RWPE1 (cell line): ENCODE measurements around the gene TSHR.

Source experiments
- CTCF ChIA-PET: fragments of 350-600 bp; sonication (Branson Sonifier 250); formaldehyde crosslinking; extraction: SDS; loops from one replicate; lab custom pipeline; 2021; lab: Yijun Ruan, JAX
- POLR2A ChIA-PET: fragments of 400-600 bp; formaldehyde crosslinking; extraction: SDS; loops from one replicate; lab custom pipeline; 2020; ENCODE audit warnings: antibody characterized with exemption; ENCODE audit not compliant: low non-redundant PET; lab: Yijun Ruan, JAX
- DNase-seq: peaks from one replicate; pipeline ENCODE4 v3.0.0; 2012; ENCODE audit warnings: low spot score
- H3K27ac ChIP-seq: fragments of 450-650 bp; 2 replicates; pipeline ENCODE4 v1.5.1; 2017
- TF ChIP-seq, protein P1 (sequence below): fragments of 450-650 bp; conservative IDR thresholded peaks from 2 replicates; pipeline ENCODE4 v1.5.1; 2017; ENCODE audit warnings: low read depth, mild to moderate bottlenecking

Gene TSHR

DNA sequence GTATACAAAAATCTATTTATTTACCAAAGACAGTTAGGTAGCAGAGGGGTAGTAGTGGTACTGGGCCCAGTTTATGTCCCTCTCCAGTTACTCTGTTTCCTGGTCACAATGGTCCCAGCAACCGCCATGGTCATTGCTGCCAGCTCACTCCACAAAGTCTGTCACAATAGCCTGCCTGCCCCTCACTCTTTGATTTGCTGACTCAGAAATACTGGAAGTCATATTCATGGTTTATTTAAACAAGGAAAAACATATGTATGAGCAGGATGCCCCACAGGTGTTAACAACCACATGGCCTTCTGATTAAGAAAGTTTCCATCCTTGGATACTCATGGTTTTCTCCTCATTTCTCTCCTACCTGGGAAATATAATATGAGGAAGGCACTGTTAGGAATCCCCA lies 49.2 kb downstream of the TSHR start:
- TF ChIP-seq, protein P1, sequence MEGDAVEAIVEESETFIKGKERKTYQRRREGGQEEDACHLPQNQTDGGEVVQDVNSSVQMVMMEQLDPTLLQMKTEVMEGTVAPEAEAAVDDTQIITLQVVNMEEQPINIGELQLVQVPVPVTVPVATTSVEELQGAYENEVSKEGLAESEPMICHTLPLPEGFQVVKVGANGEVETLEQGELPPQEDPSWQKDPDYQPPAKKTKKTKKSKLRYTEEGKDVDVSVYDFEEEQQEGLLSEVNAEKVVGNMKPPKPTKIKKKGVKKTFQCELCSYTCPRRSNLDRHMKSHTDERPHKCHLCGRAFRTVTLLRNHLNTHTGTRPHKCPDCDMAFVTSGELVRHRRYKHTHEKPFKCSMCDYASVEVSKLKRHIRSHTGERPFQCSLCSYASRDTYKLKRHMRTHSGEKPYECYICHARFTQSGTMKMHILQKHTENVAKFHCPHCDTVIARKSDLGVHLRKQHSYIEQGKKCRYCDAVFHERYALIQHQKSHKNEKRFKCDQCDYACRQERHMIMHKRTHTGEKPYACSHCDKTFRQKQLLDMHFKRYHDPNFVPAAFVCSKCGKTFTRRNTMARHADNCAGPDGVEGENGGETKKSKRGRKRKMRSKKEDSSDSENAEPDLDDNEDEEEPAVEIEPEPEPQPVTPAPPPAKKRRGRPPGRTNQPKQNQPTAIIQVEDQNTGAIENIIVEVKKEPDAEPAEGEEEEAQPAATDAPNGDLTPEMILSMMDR: no peak
- POLR2A ChIA-PET: no interaction called here

DNA sequence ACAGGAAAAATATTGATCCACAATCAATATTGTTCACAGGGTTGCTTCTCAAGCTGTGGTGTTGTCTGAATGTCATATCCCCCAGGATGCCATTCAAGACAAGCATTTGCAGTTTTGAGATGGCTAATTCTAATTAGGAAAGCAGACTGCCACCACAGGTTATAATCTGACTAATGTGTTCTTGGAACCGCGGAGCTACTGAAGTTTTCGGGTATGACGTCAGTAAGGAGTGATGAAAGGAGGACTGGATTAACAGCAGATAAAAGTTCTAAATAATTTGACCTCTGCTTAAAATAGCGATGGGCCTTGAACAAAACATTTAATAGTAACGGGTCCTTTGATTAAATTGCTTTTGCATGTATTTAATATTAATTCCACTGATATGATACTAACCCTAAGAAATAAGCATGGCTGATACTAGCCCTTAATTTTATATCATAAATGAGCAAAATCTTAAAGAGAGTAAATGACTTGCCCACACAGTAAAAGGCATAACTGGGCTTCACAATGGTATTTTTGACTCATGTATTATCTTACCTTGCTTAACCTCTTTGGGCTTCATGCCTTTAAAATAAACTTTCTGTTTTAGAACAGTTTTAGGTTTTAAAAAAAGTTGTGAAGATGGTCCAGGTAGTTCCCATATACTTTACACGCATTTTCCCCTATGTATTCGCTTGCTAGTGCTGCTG lies 50.3 kb downstream of the TSHR start:
- TF ChIP-seq, protein P1: no peak
- CTCF ChIA-PET: no interaction called here
- no peak overlapping the region for H3K27ac ChIP-seq
- DNase-seq: no peak
- POLR2A ChIA-PET: no interaction called here

More for the DNA sequence above, 49.2 kb downstream of the TSHR start:
- no peak overlapping the region for H3K27ac ChIP-seq
- CTCF ChIA-PET: no interaction called here
- DNase-seq: no peak

DNA sequence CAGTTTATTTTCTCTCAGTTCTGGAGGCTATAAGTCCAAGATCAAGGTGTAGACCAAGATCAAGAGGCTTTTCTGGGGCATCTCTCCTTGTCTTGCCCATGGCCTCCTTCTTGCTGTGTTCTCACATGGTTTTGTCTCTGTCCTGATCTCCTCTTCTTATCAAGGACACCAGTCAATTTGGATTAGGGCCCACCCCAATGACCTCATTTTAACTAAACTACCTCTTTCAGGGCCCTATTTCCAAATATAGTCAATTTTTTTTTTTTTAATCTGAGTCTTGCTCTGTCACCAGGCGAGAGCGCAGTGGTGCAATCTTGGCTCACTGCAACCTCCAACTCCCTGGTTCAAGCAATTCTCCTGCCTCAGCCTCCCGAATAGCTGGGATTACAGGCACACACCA lies 50.8 kb downstream of the TSHR start:
- ChIA-PET CTCF (interaction anchor here (0.6 kb wide), 2 partner anchors 10 to 15 kb away, joined by 3 read pairs; no protein-coding TSS in a partner anchor), POLR2A (no interaction called here)
- no peak for DNase-seq
- TF ChIP-seq, protein P1: no peak
- H3K27ac ChIP-seq: no peak overlapping the region

DNA sequence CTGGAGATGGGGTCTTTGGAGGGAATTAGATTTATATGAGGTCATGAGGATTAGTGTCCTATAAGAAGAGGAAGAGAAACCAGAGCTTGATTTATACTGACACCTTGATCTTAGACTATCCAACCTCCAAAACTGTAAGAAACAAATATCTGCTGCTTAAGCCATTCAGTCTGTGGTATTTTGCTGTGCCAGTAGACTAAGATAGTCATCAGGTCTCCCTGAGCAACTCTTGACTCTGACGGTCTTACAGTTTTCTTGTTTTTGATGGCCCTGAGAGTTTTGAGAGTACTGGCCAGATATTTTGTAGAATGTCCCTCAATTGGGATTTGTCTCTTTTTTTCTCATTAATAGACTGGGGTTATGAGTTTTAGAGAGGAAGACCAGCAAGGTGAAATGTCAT lies 51.7 kb downstream of the TSHR start:
- TF ChIP-seq, protein P1: no peak
- ChIA-PET POLR2A (no interaction called here), CTCF (interaction anchor here (0.6 kb wide), 1 partner anchor 11 kb away, joined by 3 read pairs; no protein-coding TSS in a partner anchor)
- no peak for DNase-seq
- H3K27ac ChIP-seq: no peak overlapping the region

DNA sequence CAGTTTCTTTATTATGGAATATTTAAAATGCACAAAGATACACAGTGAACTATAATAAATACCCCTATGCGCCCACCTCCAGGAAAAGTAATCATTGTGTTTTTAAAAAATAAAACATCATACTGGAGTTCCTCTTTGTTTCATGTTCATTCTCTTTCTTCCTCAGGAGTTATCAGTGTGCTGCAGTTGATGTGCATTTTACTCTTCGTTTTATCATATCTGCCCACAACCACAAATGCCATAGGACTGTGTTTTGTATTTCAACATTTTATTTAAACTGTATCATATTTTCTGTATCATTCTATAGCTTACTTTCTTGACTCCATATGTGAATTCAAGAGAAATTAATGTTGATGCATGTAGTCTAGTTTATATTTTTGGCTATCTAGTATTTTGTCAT lies 53.9 kb downstream of the TSHR start:
- CTCF ChIA-PET: no interaction called here

DNA sequence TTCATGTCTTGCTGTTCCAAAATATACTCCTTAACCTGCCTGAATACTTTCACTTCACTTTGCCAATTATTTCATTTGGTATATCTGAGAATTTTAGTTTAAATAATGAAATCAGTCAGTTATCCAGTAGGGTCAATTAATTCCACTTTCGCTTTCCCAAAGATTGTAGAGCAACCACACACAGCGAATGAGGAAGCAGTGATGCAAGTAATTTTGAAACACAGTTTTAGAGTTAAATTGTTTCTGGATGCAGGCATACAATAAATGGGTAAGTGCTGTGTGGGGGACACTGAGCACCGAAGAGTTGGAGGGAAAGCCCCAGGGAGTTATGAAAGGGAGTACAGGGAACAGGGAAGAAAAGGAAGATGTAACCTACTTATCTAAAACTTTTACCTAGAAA lies 62.8 kb downstream of the TSHR start:
- no peak for DNase-seq
- H3K27ac ChIP-seq: no peak overlapping the region
- TF ChIP-seq, protein P1: no peak
- ChIA-PET POLR2A (no interaction called here), CTCF (no interaction called here)

More for the DNA sequence above, 53.9 kb downstream of the TSHR start:
- POLR2A ChIA-PET: no interaction called here
- no peak overlapping the region for H3K27ac ChIP-seq
- DNase-seq: no peak
- TF ChIP-seq, protein P1: no peak
